Measurements from ENCODE around the gene MYRIP. TPM values are rescaled to one million over a fixed set of nuclear protein-coding genes. Genes with fewer than 3 reads are reported as not detected.

Gene MYRIP
- total RNA-seq, 1 donor = under 0.01 TPM

- Histone ChIP-seq H3K27me3 (ENCODE audit: insufficient read depth, low read length) (no peaks in the 10 kb centered on the region), H3K4me1 (ENCODE audit: insufficient read depth, low read length) (no peaks in the 10 kb centered on the region), H3K4me2 (ENCODE audit: insufficient read depth, low read length) (no peak overlapping the region), H3K27ac (ENCODE audit: low read depth, low read length) (no peak overlapping the region), H3K9me3 (ENCODE audit: low read depth, low read length) (no peaks in the 10 kb centered on the region), H3K4me3 (ENCODE audit: insufficient read depth, low read length) (no peak overlapping the region), H4K20me1 (ENCODE audit: insufficient read depth, low read length) (no peaks in the 10 kb centered on the region), H2AFZ (ENCODE audit: low read length) (no peak overlapping the region), H3K79me2 (ENCODE audit: insufficient read depth, low read length) (no peaks in the 10 kb centered on the region), H3K36me3 (ENCODE audit: insufficient read depth, low read length) (no peaks in the 10 kb centered on the region)
- no peak for TF ChIP-seq CTCF (IDR thresholded peaks at IDR 0.05; ENCODE audit: extremely low read depth, low read depth, low read length)
- no peak for DNase-seq (ENCODE audit: insufficient read length, low spot score, missing footprints)
Measured at GRCh38 chr3:39941931-39942330, 132.5 kb downstream of the MYRIP start.

- no peaks in the 10 kb centered on the region for H3K9me3 ChIP-seq (ENCODE audit: low read depth, low read length)
- no peak overlapping the region for H2AFZ ChIP-seq (ENCODE audit: low read length)
- no peaks in the 10 kb centered on the region for H3K79me2 ChIP-seq (ENCODE audit: insufficient read depth, low read length)
- no peak for DNase-seq (ENCODE audit: insufficient read length, low spot score, missing footprints)
- TF ChIP-seq CTCF (IDR thresholded peaks at IDR 0.05; ENCODE audit: extremely low read depth, low read depth, low read length) = no peak
- H3K4me3 ChIP-seq (ENCODE audit: insufficient read depth, low read length) = no peak overlapping the region
- no peak overlapping the region for H3K4me2 ChIP-seq (ENCODE audit: insufficient read depth, low read length)
- H4K20me1 ChIP-seq (ENCODE audit: insufficient read depth, low read length) = no peaks in the 10 kb centered on the region
- H3K36me3 ChIP-seq (ENCODE audit: insufficient read depth, low read length) = no peaks in the 10 kb centered on the region
- H3K4me1 ChIP-seq (ENCODE audit: insufficient read depth, low read length) = peaks cover 4% of the 10 kb centered on the region
- no peak overlapping the region for H3K27ac ChIP-seq (ENCODE audit: low read depth, low read length)
- no peaks in the 10 kb centered on the region for H3K27me3 ChIP-seq (ENCODE audit: insufficient read depth, low read length)
Measured at GRCh38 chr3:39960515-39961191, 151.2 kb downstream of the MYRIP start.

- Histone ChIP-seq H3K4me2 (ENCODE audit: insufficient read depth, low read length) (no peak overlapping the region), H3K27me3 (ENCODE audit: insufficient read depth, low read length) (no peaks in the 10 kb centered on the region), H2AFZ (ENCODE audit: low read length) (no peak overlapping the region), H3K9me3 (ENCODE audit: low read depth, low read length) (no peaks in the 10 kb centered on the region), H3K4me1 (ENCODE audit: insufficient read depth, low read length) (peaks cover 4% of the 10 kb centered on the region), H3K4me3 (ENCODE audit: insufficient read depth, low read length) (no peak overlapping the region), H3K27ac (ENCODE audit: low read depth, low read length) (no peak overlapping the region), H4K20me1 (ENCODE audit: insufficient read depth, low read length) (no peaks in the 10 kb centered on the region), H3K36me3 (ENCODE audit: insufficient read depth, low read length) (no peaks in the 10 kb centered on the region), H3K79me2 (ENCODE audit: insufficient read depth, low read length) (no peaks in the 10 kb centered on the region)
- no peak for TF ChIP-seq CTCF (IDR thresholded peaks at IDR 0.05; ENCODE audit: extremely low read depth, low read depth, low read length)
- DNase-seq (ENCODE audit: insufficient read length, low spot score, missing footprints) = peak; percentile 39
Measured at GRCh38 chr3:39961230-39961629, 151.8 kb downstream of the MYRIP start.

GRCh38 chr3:39962581-39962980 is 153.2 kb downstream of the MYRIP start:
- H3K27me3 ChIP-seq (ENCODE audit: insufficient read depth, low read length) = no peaks in the 10 kb centered on the region

More at GRCh38 chr3:39962581-39962980, 153.2 kb downstream of the MYRIP start:
- Histone ChIP-seq H3K4me2 (ENCODE audit: insufficient read depth, low read length) (no peak overlapping the region), H3K27ac (ENCODE audit: low read depth, low read length) (no peak overlapping the region), H3K79me2 (ENCODE audit: insufficient read depth, low read length) (no peaks in the 10 kb centered on the region), H3K9me3 (ENCODE audit: low read depth, low read length) (no peaks in the 10 kb centered on the region), H3K36me3 (ENCODE audit: insufficient read depth, low read length) (no peaks in the 10 kb centered on the region), H3K4me1 (ENCODE audit: insufficient read depth, low read length) (peaks cover 4% of the 10 kb centered on the region), H2AFZ (ENCODE audit: low read length) (no peak overlapping the region), H4K20me1 (ENCODE audit: insufficient read depth, low read length) (no peaks in the 10 kb centered on the region), H3K4me3 (ENCODE audit: insufficient read depth, low read length) (no peak overlapping the region)
- DNase-seq (ENCODE audit: insufficient read length, low spot score, missing footprints) = no peak
- TF ChIP-seq CTCF (IDR thresholded peaks at IDR 0.05; ENCODE audit: extremely low read depth, low read depth, low read length) = no peak

Data from osteoblast (primary cell).